ENCODE results near the gene C1orf159. TPM values are rescaled to one million over a fixed set of nuclear protein-coding genes. Genes with fewer than 3 reads are reported as not detected.

The C1orf159 gene
- 10 to 100 TPM; 18.9 to 36.0 TPM for total RNA-seq

GRCh38 chr1:1115786-1116700 is at the start of gene C1orf159:
Gene C1orf159, minus strand, starts transcription at chr1:1116089. Its CDS starts 24,546 bp downstream, at chr1:1091543.
- Histone ChIP-seq H3K36me3 (no peaks in the 10 kb centered on the region), H3K4me3 (peak within 1 kb of the TSS; percentile 64), H3K27ac (no peak within 1 kb of the TSS), H3K9ac (ENCODE audit: low read depth in 2 of 2, low read length in 2 of 2) (peak within 1 kb of the TSS; percentile 51 to 63), H3K27me3 (no peaks in the 10 kb centered on the region), H3K4me1 (no peaks in the 10 kb centered on the region), H3K9me3 (no peaks in the 10 kb centered on the region)
- DNase-seq = peak; percentile 99
- intact Hi-C loops (cut with DNase I) = no loop called here
- no peak for TF ChIP-seq CTCF (IDR thresholded peaks at IDR 0.05)

- intact Hi-C loops (cut with DNase I) = loop anchor here (2.0 kb wide), 1 partner anchor 35 kb away; no protein-coding TSS in a partner anchor
- peaks cover 4% of the 10 kb centered on the region for H3K27me3 ChIP-seq
- H3K27ac ChIP-seq = peak overlapping the region; percentile 63
These were observed 49.6 kb upstream of the C1orf159 start for GRCh38 chr1:1165485-1165884.

GRCh38 chr1:1164701-1165451 is 49.0 kb upstream of the C1orf159 start:
- Histone ChIP-seq H3K4me3 (peak overlapping the region; percentile 66), H3K9ac (ENCODE audit: low read depth in 2 of 2, low read length in 2 of 2) (peak overlapping the region; percentile 93 to 97), H3K27ac (peak overlapping the region; percentile 63), H3K9me3 (no peaks in the 10 kb centered on the region), H3K4me1 (peaks cover 24% of the 10 kb centered on the region), H3K27me3 (peaks cover 4% of the 10 kb centered on the region), H3K36me3 (no peaks in the 10 kb centered on the region)
- intact Hi-C loops (cut with DNase I) = loop anchor here (2.0 kb wide), 1 partner anchor 34 kb away; no protein-coding TSS in a partner anchor
- no peak for DNase-seq
- no peak for TF ChIP-seq CTCF (IDR thresholded peaks at IDR 0.05)

More at GRCh38 chr1:1165485-1165884, 49.6 kb upstream of the C1orf159 start:
- Histone ChIP-seq H3K36me3 (no peaks in the 10 kb centered on the region), H3K4me3 (peak overlapping the region; percentile 66), H3K9me3 (no peaks in the 10 kb centered on the region), H3K9ac (ENCODE audit: low read depth in 2 of 2, low read length in 2 of 2) (peak overlapping the region; percentile 93 to 97), H3K4me1 (peaks cover 21% of the 10 kb centered on the region)
- DNase-seq = no peak
- no peak for TF ChIP-seq CTCF (IDR thresholded peaks at IDR 0.05)

- no peak for DNase-seq
- intact Hi-C loops (cut with DNase I) = loop anchor here (2.0 kb wide), 1 partner anchor 34 kb away; no protein-coding TSS in a partner anchor
- peak overlapping the region; percentile 93 to 97 for H3K9ac ChIP-seq (ENCODE audit: low read depth in 2 of 2, low read length in 2 of 2)
- H3K36me3 ChIP-seq = no peaks in the 10 kb centered on the region
- H3K4me3 ChIP-seq = peak overlapping the region; percentile 66
- no peaks in the 10 kb centered on the region for H3K9me3 ChIP-seq
- no peak for TF ChIP-seq CTCF (IDR thresholded peaks at IDR 0.05)
- H3K4me1 ChIP-seq = peaks cover 22% of the 10 kb centered on the region
- H3K27ac ChIP-seq = peak overlapping the region; percentile 63
- H3K27me3 ChIP-seq = peaks cover 4% of the 10 kb centered on the region
These were observed 48.4 kb upstream of the C1orf159 start for GRCh38 chr1:1164361-1164700.

- Histone ChIP-seq H3K9me3 (no peaks in the 10 kb centered on the region), H3K27me3 (peaks cover 4% of the 10 kb centered on the region), H3K36me3 (no peaks in the 10 kb centered on the region), H3K9ac (ENCODE audit: low read depth in 2 of 2, low read length in 2 of 2) (peak overlapping the region; percentile 93 to 97), H3K4me3 (peak overlapping the region; percentile 66), H3K27ac (peak overlapping the region; percentile 99), H3K4me1 (peaks cover 20% of the 10 kb centered on the region)
- intact Hi-C loops (cut with DNase I) = loop anchor here (2.0 kb wide), 1 partner anchor 33 kb away; no protein-coding TSS in a partner anchor
- no peak for DNase-seq
- TF ChIP-seq CTCF (IDR thresholded peaks at IDR 0.05) = no peak
These were observed 47.7 kb upstream of the C1orf159 start for GRCh38 chr1:1163538-1164070.

All from colonic mucosa (tissue), 4 donors.